Midbrain (tissue), 1 donor: ENCODE measurements around the gene ZNF26.
A peak's percentile ranks its signal among the peaks of the same experiment; 100 is the strongest.
"Not testable (repeated sequence)": the region's sequence is repeated elsewhere in the genome, so short reads cannot be mapped to it uniquely, and the experiment has no call there.

ENCODE experiments used
- DNase-seq: peaks from one replicate; lab custom pipeline; 2025; lab: John Stamatoyannopoulos, UW

ZNF26 gene, protein sequence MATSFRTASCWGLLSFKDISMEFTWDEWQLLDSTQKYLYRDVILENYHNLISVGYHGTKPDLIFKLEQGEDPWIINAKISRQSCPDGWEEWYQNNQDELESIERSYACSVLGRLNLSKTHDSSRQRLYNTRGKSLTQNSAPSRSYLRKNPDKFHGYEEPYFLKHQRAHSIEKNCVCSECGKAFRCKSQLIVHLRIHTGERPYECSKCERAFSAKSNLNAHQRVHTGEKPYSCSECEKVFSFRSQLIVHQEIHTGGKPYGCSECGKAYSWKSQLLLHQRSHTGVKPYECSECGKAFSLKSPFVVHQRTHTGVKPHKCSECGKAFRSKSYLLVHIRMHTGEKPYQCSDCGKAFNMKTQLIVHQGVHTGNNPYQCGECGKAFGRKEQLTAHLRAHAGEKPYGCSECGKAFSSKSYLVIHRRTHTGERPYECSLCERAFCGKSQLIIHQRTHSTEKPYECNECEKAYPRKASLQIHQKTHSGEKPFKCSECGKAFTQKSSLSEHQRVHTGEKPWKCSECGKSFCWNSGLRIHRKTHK

GRCh38 chr12:132986001-132986884, at the start of gene ZNF26:
TSS of gene ZNF26 (plus strand) at chr12:132986367. CDS start at chr12:132986841, 474 bp downstream.
- peak; percentile 96 for DNase-seq

DNA sequence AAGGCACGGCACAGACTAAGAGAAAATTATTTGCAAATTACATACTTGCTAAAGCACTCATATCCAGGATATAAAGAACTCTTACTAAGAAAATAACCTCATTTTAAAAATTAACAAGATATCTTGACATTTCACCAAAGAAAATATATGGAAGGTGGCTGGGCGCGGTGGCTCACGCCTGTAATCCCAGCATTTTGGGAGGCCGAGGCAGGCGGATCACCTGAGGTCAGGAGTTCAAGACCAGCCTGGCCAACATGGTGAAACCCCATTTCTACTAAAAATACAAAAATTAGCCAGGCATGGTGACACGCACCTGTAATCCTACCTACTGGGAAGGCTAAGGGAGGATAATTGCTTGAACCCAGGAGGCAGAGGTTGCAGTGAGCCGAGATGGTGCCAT, 49.2 kb upstream of the ZNF26 start:
- not testable (repeated sequence) for DNase-seq

DNA sequence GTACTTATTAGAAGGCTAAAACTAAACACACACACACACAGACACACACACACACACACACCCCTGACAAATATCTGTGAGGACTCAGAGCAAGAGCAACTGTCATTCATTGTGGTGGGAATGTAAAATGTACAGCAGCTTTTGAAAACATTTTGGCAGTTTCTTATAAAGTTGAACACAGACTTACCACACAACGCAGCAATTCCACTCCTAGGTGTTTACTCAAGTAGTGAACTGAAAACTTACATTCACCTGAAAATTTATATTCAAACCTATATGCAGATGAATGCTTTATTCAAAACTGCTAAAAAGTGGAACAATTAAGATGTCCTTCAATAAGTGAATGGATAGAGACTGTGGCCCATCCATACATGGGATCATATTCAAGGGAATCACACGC, 48.7 kb upstream of the ZNF26 start:
- no peak for DNase-seq

- DNase-seq = not testable (repeated sequence)
Observed at GRCh38 chr12:132938807-132939206, 47.4 kb upstream of the ZNF26 start.

GRCh38 chr12:132940071-132940719, 46.0 kb upstream of the ZNF26 start:
- no peak for DNase-seq

DNA sequence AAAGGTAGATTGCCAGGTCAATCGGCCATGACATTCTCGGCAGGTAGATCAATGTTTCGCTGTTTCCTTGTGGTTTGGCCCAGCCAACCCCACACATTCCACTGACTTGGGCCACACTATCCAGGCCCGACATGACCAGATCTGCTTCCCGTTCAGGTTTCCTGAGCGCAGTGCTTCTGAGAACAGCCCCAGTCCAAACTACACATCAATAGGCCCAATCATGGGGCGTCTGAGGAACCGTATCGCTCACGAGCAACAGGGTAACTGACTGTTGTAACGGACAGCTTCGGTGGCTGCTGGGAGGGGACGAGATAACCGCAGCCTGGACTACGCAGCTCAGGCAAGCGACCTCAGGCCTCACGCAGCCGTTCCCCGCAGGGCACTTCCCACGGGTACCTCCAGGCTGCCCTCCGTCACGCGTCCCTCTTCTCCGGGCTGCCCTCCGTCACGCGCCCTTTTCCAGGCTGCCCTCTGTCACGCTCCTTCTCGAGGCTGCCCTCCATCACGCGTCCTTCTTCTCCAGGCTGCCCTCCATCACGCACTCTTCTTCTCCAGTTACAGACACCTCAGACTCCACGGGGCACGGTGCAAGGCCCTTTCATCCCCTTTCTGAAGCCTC, 44.7 kb upstream of the ZNF26 start:
- DNase-seq = no peak

DNA sequence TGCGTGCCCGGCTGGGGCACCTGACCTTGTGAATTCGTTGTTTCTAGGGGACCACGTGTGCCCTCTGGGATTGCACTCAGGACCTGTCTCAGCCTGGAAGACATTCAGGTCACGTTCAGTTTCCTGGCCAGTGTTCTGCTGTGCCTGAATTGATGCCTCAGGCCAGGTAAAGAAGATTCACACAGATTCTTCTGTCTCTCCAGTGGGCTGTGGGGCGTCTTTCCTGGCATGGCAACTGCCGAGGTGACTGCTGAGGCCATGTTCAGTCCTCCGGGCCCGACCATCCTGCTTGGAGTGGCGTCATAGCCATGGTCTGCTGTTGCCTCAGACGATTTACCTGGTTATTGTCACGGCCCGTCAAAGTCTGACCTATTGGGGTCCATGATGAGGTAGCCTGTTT, 43.6 kb upstream of the ZNF26 start:
- no peak for DNase-seq

GRCh38 chr12:132945806-132946205, 40.4 kb upstream of the ZNF26 start:
- DNase-seq = no peak

- DNase-seq = no peak
Observed at GRCh38 chr12:132946246-132946820, 39.8 kb upstream of the ZNF26 start.

GRCh38 chr12:132948146-132949066, 37.8 kb upstream of the ZNF26 start:
- no peak for DNase-seq

DNA sequence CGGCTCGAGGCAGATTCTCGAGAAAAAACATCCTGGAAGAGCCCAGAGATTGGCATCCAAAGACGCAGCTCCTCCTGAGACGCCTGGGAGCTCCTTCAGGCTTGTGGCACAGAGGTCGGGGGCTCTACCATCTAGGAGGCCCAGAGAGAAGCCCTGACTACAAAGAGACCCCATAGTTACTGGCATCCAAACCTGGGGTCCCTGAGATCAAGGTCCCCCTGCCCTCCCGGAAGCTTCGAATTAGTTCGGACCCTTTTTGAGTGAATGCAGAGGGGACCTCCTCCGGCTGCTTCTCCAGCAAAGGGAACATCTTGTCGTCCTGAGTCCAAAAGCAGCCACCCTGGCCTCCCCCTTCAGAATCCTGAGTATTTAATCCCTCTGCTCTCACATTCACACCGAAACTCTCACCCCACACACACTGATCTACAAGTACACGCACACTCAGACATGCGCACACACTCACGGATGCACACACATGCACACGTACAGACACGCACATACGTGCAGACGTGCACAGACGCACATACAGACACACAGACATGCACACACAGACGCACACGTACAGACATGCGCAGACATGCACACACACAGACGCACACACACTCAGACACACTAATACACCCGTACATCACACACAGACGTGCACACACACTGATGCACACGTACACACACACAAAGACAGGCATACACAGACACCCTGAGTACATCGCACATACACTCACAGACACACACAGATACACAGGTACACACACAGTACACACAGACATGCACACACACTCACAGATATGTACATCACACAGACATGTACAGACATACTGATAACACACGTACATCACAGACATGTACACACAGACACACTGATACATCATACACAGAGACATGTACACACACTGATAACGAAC, 36.0 kb upstream of the ZNF26 start:
- DNase-seq = no peak

DNA sequence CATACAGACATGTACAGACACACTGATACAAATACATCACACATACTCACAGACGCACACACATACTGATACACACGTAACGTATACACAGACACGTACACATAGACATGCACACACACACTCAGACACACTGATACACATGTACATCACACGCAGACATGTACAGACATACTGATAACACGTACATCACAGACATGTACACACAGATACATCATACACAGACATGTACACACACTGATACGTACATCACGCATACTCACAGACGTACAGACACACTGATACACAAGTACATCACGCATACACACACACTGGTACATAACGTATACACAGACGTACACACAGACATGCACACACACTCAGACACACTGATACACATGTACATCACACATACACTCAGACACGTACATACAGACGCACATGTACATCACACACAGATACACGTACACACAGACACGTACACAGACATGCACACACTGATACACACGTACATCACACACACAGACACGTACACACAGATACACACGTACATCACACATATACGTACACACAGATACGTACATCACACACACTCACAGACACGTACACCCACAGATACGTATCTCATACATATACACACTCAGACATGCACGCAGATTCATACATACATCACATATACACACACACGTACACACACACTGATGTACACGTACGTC, 35.2 kb upstream of the ZNF26 start:
- DNase-seq = no peak

DNA sequence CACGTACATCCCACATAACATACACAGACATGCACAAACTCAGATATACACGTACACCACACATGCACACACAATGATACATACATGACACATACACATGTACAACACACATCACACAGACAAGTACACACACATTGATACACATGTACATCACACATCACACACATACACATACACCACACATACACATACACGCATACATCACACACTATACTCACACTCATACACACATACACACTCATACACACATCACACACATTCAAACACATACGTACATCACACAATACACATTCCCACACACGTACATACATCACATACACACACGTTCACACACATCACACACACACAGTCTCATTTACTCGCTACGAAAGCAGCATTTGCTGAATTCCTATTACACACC, 34.5 kb upstream of the ZNF26 start:
- no peak for DNase-seq

DNA sequence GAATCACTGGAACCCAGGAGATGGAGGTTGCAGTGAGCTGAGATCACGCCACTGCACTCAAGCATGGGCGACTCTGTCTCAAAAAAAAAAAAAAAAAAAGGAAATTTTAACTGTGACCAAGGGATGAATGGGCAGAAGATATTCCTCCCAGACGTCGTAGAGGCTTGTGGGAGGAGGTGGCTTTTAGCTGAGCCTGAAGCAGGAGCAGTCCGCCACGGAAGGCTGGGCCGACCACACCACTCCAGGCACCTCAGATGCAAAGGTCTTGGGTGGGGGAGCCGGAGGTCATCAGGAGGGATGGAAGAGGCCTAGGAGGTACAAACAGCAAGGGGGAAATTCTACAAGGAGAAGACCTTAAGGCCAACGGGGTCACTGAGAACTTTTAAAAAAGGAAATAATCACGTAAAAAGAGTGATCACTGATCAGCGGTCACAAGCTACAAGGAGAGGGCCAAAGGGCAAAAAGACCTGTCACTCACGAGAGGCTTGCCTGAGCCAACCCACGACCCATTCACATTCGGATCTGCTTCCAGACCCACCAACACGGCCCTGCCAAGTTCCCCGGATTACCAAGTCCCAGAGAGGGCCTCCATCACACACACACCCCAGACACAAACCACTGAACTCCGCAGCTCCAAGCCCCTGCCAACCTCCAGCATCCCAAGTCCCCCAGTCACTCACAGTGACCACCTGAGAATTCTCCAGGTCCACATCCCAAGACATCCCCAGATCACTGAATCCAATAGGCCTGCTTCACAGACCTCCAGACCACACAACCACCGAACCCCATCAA, 33.6 kb upstream of the ZNF26 start:
- no peak for DNase-seq

- DNase-seq = no peak
Observed at GRCh38 chr12:132953163-132953425, 33.1 kb upstream of the ZNF26 start.

- DNase-seq = no peak
Observed at GRCh38 chr12:132953771-132954170, 32.4 kb upstream of the ZNF26 start.

- no peak for DNase-seq
Observed at GRCh38 chr12:132954471-132955048, 31.6 kb upstream of the ZNF26 start.
